ENCODE results near the gene ENPP7. TPM values are rescaled to one million over a fixed set of nuclear protein-coding genes. Genes with fewer than 3 reads are reported as not detected.

The ENPP7 gene
- total RNA-seq, 4 donors from 2014 or later, result not detected

- no peak for ATAC-seq (ENCODE audit: low FRiP score)
- no peak for TF ChIP-seq CTCF (IDR thresholded peaks at IDR 0.05)
- DNase-seq (ENCODE audit: low spot score), result no peak
These were observed 8.0 kb upstream of the ENPP7 start for GRCh38 chr17:79722787-79723186.

- ATAC-seq (ENCODE audit: low FRiP score) (peak; percentile 45), DNase-seq (ENCODE audit: low spot score) (peak; percentile 91)
- TF ChIP-seq CTCF (IDR thresholded peaks at IDR 0.05), result no peak
These were observed 2.4 kb upstream of the ENPP7 start for GRCh38 chr17:79728169-79728907.

- ATAC-seq (ENCODE audit: low FRiP score), result no peak
- no peak for TF ChIP-seq CTCF (IDR thresholded peaks at IDR 0.05)
- no peak for DNase-seq (ENCODE audit: low spot score)
These were observed 1.8 kb upstream of the ENPP7 start for GRCh38 chr17:79728908-79729471.

GRCh38 chr17:79729761-79730160, 982 bp upstream of the ENPP7 start:
- TF ChIP-seq CTCF (IDR thresholded peaks at IDR 0.05), result no peak
- ATAC-seq (ENCODE audit: low FRiP score) (no peak), DNase-seq (ENCODE audit: low spot score) (no peak)

- ATAC-seq (ENCODE audit: low FRiP score) (no peak), DNase-seq (ENCODE audit: low spot score) (no peak)
- TF ChIP-seq CTCF (IDR thresholded peaks at IDR 0.05), result no peak
These were observed 340 bp upstream of the ENPP7 start for GRCh38 chr17:79730437-79730768.

- no peak for DNase-seq (ENCODE audit: low spot score)
- ATAC-seq (ENCODE audit: low FRiP score), result no peak
- no peak for TF ChIP-seq CTCF (IDR thresholded peaks at IDR 0.05)
These were observed 1.5 kb downstream of the ENPP7 start for GRCh38 chr17:79732254-79732653.

Data from omental fat pad (tissue), 4 donors.